GM19239 (cell line): ENCODE measurements around the gene SH2D6.
"Not testable (repeated sequence)": the region's sequence is repeated elsewhere in the genome, so short reads cannot be mapped to it uniquely, and the experiment has no call there.

Experiments
- DNase-seq: peaks from one replicate; pipeline ENCODE4 v3.0.0; 2011; ENCODE audit warnings: low spot score; ENCODE audit not compliant: insufficient read length
- FAIRE-seq: peaks from 2 replicates; lab custom pipeline; 2011; peaks lifted over from hg19 to GRCh38; lab: Jason Lieb, UNC

Gene SH2D6

GRCh38 chr2:85397925-85398331 lies 20.6 kb upstream of the SH2D6 start:
- no peak for DNase-seq
- no peak for FAIRE-seq

DNA sequence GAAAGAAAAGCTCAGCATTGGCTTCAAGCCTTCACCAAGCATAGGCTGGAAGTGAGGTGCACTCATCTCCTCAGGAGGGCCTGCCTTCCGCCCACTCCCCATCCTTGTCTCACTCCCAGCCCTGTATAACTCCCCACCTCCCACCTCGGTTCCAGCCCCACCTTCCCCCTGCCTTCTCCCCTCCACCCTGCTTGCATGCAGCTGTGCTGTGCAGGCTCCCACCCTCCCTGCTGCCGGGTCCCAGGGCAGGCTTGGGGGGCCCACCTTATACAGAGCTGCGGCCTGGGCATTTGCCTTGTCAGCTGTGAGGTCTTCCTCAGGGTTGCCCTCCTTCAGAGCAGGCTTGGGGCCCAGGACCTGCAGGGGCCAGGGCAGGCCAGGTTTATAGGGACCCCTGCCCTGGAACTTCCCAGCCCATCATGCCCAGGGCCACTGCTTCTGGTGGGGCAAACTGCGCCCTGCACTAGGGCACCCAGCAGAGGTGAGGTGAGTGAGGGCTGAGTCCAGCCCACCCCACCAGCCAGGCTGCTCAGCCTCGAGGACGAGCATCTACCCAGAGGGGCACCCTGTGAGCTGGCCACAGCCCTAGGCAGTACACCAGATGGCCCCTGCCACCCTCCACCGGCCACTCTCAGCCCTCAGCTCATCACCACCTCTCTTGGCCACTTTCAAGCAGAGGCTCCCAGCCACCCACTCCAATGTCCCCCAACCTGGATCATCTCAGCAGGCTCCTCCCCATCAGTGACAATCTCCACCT lies 19.9 kb upstream of the SH2D6 start:
- FAIRE-seq (no peak), DNase-seq (no peak)

GRCh38 chr2:85399183-85399455 lies 19.4 kb upstream of the SH2D6 start:
- DNase-seq (no peak), FAIRE-seq (no peak)

DNA sequence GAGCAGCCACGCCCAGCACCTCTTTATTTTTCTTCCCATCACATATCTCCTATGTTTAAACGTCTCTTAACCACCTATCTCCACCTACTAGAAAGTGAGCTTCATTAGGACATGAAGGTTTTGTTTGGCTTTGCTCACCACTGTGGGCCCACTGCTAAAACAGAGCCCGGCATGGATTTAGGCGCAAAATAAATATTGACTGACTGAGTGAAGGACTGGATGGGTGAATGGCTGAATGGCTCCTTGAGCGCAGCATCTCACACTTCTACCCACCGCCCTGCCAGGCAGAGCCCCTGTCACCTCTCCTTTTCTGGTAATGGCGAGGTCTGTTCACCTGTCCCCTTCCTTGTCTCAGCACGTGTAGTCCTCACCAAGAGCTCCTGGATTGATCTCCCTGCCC lies 18.5 kb upstream of the SH2D6 start:
- FAIRE-seq = no peak
- no peak for DNase-seq

GRCh38 chr2:85400541-85401463 lies 17.7 kb upstream of the SH2D6 start:
- no peak for DNase-seq
- FAIRE-seq = no peak

- FAIRE-seq = no peak
- no peak for DNase-seq
These were observed 17.1 kb upstream of the SH2D6 start for GRCh38 chr2:85401464-85401805.

DNA sequence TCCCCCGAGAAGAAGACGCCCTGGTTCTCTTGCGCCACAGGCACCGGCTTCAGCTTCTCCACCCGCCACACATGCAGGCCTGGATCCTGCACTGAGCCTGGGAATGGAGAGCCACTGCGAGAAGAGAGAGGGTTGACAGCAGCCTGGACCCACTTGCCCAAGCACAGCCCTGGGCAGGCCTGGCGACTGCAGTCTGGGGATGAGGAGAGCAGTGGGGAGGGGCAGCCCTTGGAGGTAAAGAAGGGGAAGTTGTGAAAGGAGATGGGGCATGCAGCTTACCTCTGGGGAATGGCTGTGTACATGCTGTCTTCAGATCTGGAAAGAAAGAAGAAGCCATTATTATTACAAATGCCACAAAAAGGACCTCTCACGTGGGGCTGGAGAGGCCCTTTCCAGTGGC lies 16.7 kb upstream of the SH2D6 start:
- FAIRE-seq (no peak), DNase-seq (no peak)

GRCh38 chr2:85405201-85406059 lies 13.1 kb upstream of the SH2D6 start:
- FAIRE-seq (peak; percentile 86), DNase-seq (no peak)

DNA sequence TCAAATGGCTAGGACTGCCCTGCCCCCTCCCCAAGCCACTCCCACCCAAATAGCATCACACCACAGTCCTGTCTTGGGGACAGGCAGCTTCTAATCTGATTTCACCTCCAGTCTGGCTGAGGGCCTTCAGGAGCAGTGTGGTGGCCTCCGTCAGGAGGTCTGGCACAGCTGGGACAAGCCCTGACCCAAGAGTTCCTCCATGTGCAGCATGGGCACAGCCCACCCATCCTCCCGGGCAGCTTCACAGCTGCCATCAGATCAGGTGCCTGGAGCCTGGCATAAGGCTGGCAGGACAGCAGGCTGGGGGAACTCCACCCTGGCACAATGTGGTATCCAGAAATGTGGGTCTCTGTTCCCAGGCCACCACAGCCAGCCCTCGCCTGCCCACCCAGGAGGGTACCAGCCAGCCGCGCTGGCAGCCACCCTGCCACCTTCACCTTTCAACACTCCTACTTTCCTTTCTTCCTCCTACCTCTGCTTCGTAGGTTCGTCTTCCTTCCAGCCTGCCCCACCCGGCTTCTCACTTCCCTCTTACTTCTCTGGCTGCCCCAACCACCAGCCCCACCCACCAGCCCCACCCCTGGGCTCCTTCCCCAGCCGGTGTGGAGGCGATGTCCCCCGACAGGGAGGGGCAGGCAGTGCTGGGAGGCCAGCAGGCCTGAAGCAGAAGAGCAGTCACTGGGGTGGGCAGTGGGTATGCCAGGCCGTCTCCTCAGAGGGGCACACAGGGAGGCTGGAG lies 8.5 kb upstream of the SH2D6 start, which contains the start of gene CAPG:
TSS of gene CAPG (minus strand) at position 522 of the 739 bp plus-strand sequence. CDS start 8,221 bp downstream, outside the sequence.
- FAIRE-seq (peak; percentile 68), DNase-seq (peak; percentile 65)

- FAIRE-seq = no peak
- no peak for DNase-seq
These were observed 7.7 kb upstream of the SH2D6 start for GRCh38 chr2:85410584-85411404.

DNA sequence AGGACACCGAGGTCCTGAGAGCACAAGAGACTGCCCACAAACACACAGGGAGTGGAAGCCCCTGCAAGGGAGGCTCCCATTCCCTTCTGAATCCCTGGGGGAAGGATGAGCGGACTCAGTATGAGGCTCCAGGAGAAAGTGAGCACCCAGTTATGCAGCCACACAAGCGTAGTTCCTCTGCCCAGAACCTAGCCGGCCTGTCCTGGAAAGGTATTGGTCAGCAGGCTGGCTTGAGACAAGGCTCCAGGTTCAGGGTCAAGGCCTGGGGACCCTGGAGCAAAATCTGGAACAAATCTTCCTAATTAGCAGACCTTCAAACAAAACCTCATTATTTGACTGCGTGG lies 7.1 kb upstream of the SH2D6 start:
- DNase-seq (no peak), FAIRE-seq (no peak)

GRCh38 chr2:85413592-85414420 lies 4.7 kb upstream of the SH2D6 start:
- FAIRE-seq (no peak), DNase-seq (no peak)

DNA sequence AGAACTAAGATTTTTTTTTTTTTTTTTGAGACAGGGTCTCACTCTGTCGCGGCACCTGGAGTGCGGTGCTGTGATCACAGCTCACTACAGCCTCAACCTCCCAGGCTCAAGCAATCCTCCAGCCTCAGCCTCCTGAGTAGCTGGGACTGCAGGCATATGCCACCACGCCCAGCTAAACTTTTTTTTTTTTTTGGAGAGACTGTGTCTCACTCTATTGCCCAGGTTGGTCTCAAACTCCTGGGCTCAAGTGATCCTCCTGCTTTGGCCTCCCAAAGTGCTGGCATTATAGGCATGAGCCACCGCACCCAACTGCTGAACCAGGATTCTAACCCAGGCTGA lies 4.1 kb upstream of the SH2D6 start:
- DNase-seq, FAIRE-seq: not testable (repeated sequence)

GRCh38 chr2:85414761-85415553 lies 3.6 kb upstream of the SH2D6 start:
- no peak for FAIRE-seq
- DNase-seq = no peak

GRCh38 chr2:85415980-85416650 lies 2.4 kb upstream of the SH2D6 start:
- no peak for FAIRE-seq
- DNase-seq = no peak

GRCh38 chr2:85419009-85419675 lies 628 bp downstream of the SH2D6 start:
- DNase-seq = no peak
- FAIRE-seq = no peak
